Measurements from ENCODE around the gene ADAM12. TPM values are rescaled to one million over a fixed set of nuclear protein-coding genes. Genes with fewer than 3 reads are reported as not detected.

ADAM12 gene
- total and polyA plus RNA-seq, 2 of the 13 experiments (the other 11 are each of a cell fraction or from before 2014, with no cell fraction given): not detected

DNA sequence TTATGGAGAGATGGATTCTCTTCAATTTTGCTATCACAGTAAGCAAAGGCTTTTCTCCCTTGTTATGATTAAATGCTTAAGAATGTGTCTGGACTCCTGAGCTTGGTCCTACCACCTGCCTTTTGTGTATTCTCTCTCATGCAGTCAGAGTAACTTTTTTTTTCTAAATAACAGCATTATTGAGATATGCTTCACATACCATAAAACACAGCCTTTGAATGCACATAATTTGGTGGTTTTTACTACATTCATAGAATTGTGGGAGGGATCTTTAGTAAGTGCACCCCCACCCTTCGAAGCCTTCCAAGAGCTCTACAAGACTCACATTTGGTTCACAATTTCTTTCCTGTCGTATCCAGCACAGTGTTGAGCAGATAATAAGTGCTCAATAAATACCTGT lies 175.5 kb downstream of the ADAM12 start:
- no peak overlapping the region for H3K4me2 ChIP-seq (ENCODE audit: low read depth, low read length)
- intact Hi-C loops (cut with micrococcal nuclease; ENCODE audit: unreplicated experiment) (no loop called here), in situ Hi-C loops (cut with HindIII; ENCODE audit: extremely low pct_ligation_motif_present, low pct_unique_long_range_greater_than_20kb) (no loop called here)
- H2AFZ ChIP-seq (ENCODE audit: low read length): no peak overlapping the region
- TF ChIP-seq SCMH1 (CRISPR knock-in tag; IDR thresholded peaks at IDR 0.05; ENCODE audit: borderline replicate concordance): no peak
- no peak for TF ChIP-seq ARID2 (CRISPR knock-in tag; IDR thresholded peaks at IDR 0.05; ENCODE audit: borderline replicate concordance)
- TF ChIP-seq, protein P1, sequence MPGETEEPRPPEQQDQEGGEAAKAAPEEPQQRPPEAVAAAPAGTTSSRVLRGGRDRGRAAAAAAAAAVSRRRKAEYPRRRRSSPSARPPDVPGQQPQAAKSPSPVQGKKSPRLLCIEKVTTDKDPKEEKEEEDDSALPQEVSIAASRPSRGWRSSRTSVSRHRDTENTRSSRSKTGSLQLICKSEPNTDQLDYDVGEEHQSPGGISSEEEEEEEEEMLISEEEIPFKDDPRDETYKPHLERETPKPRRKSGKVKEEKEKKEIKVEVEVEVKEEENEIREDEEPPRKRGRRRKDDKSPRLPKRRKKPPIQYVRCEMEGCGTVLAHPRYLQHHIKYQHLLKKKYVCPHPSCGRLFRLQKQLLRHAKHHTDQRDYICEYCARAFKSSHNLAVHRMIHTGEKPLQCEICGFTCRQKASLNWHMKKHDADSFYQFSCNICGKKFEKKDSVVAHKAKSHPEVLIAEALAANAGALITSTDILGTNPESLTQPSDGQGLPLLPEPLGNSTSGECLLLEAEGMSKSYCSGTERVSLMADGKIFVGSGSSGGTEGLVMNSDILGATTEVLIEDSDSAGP (CRISPR knock-in tag; IDR thresholded peaks at IDR 0.05; ENCODE audit: borderline replicate concordance): no peak
- TF ChIP-seq, protein P2, sequence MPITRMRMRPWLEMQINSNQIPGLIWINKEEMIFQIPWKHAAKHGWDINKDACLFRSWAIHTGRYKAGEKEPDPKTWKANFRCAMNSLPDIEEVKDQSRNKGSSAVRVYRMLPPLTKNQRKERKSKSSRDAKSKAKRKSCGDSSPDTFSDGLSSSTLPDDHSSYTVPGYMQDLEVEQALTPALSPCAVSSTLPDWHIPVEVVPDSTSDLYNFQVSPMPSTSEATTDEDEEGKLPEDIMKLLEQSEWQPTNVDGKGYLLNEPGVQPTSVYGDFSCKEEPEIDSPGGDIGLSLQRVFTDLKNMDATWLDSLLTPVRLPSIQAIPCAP (CRISPR knock-in tag; IDR thresholded peaks at IDR 0.05; ENCODE audit: low read depth): no peak
- TF ChIP-seq ZNF549 (CRISPR knock-in tag; IDR thresholded peaks at IDR 0.05): no peak
- no peak for TF ChIP-seq ZBTB21 (CRISPR knock-in tag; IDR thresholded peaks at IDR 0.05)
- TF ChIP-seq ZNF629 (CRISPR knock-in tag; conservative IDR thresholded peaks at IDR 0.05): no peak
- TF ChIP-seq, protein P3, sequence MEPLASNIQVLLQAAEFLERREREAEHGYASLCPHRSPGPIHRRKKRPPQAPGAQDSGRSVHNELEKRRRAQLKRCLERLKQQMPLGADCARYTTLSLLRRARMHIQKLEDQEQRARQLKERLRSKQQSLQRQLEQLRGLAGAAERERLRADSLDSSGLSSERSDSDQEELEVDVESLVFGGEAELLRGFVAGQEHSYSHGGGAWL (CRISPR knock-in tag; IDR thresholded peaks at IDR 0.05): no peak
- no peak for TF ChIP-seq MEF2D (CRISPR knock-in tag; IDR thresholded peaks at IDR 0.05)
- no peak for TF ChIP-seq CREM (IDR thresholded peaks at IDR 0.05)
- no peak for TF ChIP-seq CREM (CRISPR knock-in tag; IDR thresholded peaks at IDR 0.05)
- no peak for TF ChIP-seq POLR2AphosphoS2 (IDR thresholded peaks at IDR 0.05; ENCODE audit: low read depth, low read length)
- no peaks in the 10 kb centered on the region for H3K4me1 ChIP-seq (ENCODE audit: insufficient read depth, low read length)
- H3K4me3 ChIP-seq (replicated peaks in 1 of 3; ENCODE audit: insufficient read depth in 1 of 3, low read depth in 2 of 3, low read length in 3 of 3): no peak overlapping the region
- FAIRE-seq (no peak), DNase-seq (ENCODE audit: low spot score) (no peak), ATAC-seq (no peak)
- no peak overlapping the region for H3K27ac ChIP-seq (ENCODE audit: extremely low read length, insufficient read depth, low read length)
- no peaks in the 10 kb centered on the region for H3K9me3 ChIP-seq (ENCODE audit: low read length)
- ChIA-PET POLR2A (no interaction called here), CTCF (ENCODE audit: low intra/inter-chr PET ratio, low total read pairs) (no interaction called here)
- no TSS peak for BruUV-seq (replicated peaks)
- WGBS (ENCODE audit: low lambda C conversion rate): 0% methylated on average over 2 of the region's 2 CpGs
- H3K9ac ChIP-seq (ENCODE audit: insufficient read depth, low read depth, low read length): no peak overlapping the region
- no peaks in the 10 kb centered on the region for H3K79me2 ChIP-seq (ENCODE audit: insufficient read depth, low read length)
- H3K27me3 ChIP-seq (ENCODE audit: control insufficient read depth in 1 of 2, insufficient read depth in 2 of 2, low read length in 2 of 2): no peaks in the 10 kb centered on the region
- H3K36me3 ChIP-seq (replicated peaks in 1 of 2; ENCODE audit: control insufficient read depth in 1 of 2, insufficient read depth in 2 of 2, low read length in 2 of 2): no peaks in the 10 kb centered on the region
- no peaks in the 10 kb centered on the region for H4K20me1 ChIP-seq (ENCODE audit: insufficient read depth, low read length)
